Keratinocyte (primary cell): ENCODE results near the gene NOS1.

Source experiments
- CTCF ChIP-seq, 3 experiments: IDR thresholded peaks in 1 of 3; conservative IDR thresholded peaks in 1 of 3; optimal IDR thresholded peaks in 1 of 3; 2 replicates in 2 of 3; 3 replicates in 1 of 3; pipeline versions ENCODE3 to v1.5.1; 2011; ENCODE audit warnings: low read length in 3 of 3, mild to moderate bottlenecking in 3 of 3, moderate library complexity in 2 of 3, control low read depth in 1 of 3, inconsistent platforms in 1 of 3; ENCODE audit not compliant: insufficient read depth in 2 of 3; ENCODE audit errors: extremely low read depth in 1 of 3
- EZH2 ChIP-seq: IDR thresholded peaks from one replicate; pipeline ENCODE4 v1.6.1; 2012; ENCODE audit warnings: inconsistent platforms, mild to moderate bottlenecking, low read length, moderate library complexity

GRCh38 chr12:117342247-117342646, 19.2 kb downstream of the NOS1 start:
- TF ChIP-seq EZH2: no peak
- TF ChIP-seq CTCF (optimal IDR thresholded peaks at IDR 0.05 in 1 of 3, IDR thresholded peaks at IDR 0.05 in 1 of 3, conservative IDR thresholded peaks at IDR 0.05 in 1 of 3; ENCODE audit: extremely low read depth in 1 of 3, insufficient read depth in 2 of 3, low read length in 3 of 3): no peak
